H1 (cell line): ENCODE data around the gene MROH7. TPM values are rescaled to one million over a fixed set of nuclear protein-coding genes. Genes with fewer than 3 reads are reported as not detected.

ENCODE experiments used
- CREB1 ChIP-seq: IDR thresholded peaks from 2 replicates; pipeline ENCODE4 v1.6.1; 2012; ENCODE audit warnings: inconsistent platforms
- RAD21 ChIP-seq, 2 experiments: IDR thresholded peaks in 1 of 2; conservative IDR thresholded peaks in 1 of 2; 2 replicates each; pipeline ENCODE4 v1.6.1; 2011; ENCODE audit warnings: low read depth in 2 of 2, low read length in 2 of 2, improper control_type of control experiment in 1 of 2, inconsistent platforms in 1 of 2, mild to moderate bottlenecking in 1 of 2, moderate library complexity in 1 of 2
- SAP30 ChIP-seq: fragments of 300-600 bp; sonication (generic); IDR thresholded peaks from 2 replicates; pipeline ENCODE4 v1.7.1; 2012; ENCODE audit warnings: low read length, moderate library complexity, mild to moderate bottlenecking, inconsistent platforms; ENCODE audit not compliant: insufficient read depth, insufficient replicate concordance
- SP1 ChIP-seq: IDR thresholded peaks from 2 replicates; pipeline ENCODE4 v1.6.1; 2011; ENCODE audit warnings: low read depth, low read length
- TAF1 ChIP-seq: IDR thresholded peaks from 2 replicates; pipeline ENCODE4 v1.6.1; 2011; ENCODE audit warnings: mild to moderate bottlenecking, low read depth, low read length
- TCF12 ChIP-seq: IDR thresholded peaks from 2 replicates; pipeline ENCODE4 v1.6.1; 2011; ENCODE audit warnings: low read depth, mild to moderate bottlenecking, low read length
- polyA plus RNA-seq, 7 experiments: library from polyadenylated mRNA; depleted of rRNA in 3 of 7; stranded (reverse) in 5 of 7; unstranded in 2 of 7; fragments of >200 nt in 5 of 7; fragments of 200-250 nt in 2 of 7; gene quantifications; 1 replicate in 5 of 7; 2 replicates in 1 of 7; 4 replicates in 1 of 7; pipeline versions ENCODE4 v1.2.1 to v1.2.3, GENCODE V29; 2011 to 2013; ENCODE audit warnings: missing spikeins in 2 of 7, mixed read lengths in 2 of 7
- total RNA-seq: library from RNA; stranded (reverse); fragmentation: NEBNext Ultra II Directional; extraction: Animal tissue kit (Norgen Biotek cat#: 25700); gene quantifications from 2 replicates; pipeline ENCODE4 v1.2.1, GENCODE V29; 2021
- TF ChIP-seq, protein P1 (sequence below): IDR thresholded peaks from 2 replicates; pipeline ENCODE4 v1.6.1; 2012; ENCODE audit warnings: inconsistent platforms
- TF ChIP-seq, protein P2 (sequence below): IDR thresholded peaks from 2 replicates; pipeline ENCODE4 v1.6.1; 2011; ENCODE audit warnings: low read length, improper control_type of control experiment

Gene MROH7
- total and polyA plus RNA-seq, 2 of the 8 experiments (the other 6 are each of a cell fraction or from before 2014, with no cell fraction given), result 0.07 to 0.20 TPM

DNA sequence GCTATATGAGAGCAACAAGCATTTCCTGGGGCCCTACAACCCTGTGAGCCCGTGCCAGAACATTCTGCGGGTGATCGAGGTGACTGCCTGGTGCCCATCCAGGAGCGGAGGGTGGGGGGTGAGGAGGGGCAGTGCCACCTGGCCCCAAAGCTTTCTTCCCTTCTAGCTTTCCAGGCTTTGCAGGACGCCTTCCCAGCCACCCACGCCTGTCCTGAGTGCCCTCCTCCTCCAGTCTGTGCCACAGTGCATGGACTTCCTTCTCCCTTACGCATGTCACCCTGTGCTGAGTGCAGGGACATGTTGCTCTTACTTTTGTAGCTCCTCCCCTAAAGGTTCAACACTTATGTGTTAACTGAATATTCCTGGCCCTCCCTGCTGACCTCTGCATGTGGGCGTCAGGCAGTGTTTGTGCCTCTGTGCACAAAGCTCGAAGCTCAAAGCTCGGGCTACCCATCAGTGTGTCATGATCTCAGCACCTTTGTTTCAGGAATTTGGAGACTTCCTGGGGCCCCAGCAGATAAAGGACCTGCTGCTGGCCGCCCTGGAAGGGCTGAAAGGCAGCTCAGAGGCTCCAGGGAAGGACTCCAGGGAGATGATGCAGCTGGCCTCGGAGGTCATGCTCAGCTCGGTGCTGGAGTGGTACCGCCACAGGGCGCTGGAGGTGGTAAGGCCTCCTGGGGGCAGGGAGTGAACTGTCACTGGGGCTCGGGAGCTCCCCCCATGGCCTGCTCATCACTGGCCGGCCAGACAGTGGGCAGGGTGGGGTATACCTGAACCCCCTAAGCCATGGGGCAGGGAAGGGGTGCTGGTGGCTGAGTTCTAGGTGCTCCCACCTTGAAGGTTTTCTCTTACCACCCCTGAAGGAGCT is 37.4 kb downstream of the MROH7 start (continued):
- TF ChIP-seq, protein P1, sequence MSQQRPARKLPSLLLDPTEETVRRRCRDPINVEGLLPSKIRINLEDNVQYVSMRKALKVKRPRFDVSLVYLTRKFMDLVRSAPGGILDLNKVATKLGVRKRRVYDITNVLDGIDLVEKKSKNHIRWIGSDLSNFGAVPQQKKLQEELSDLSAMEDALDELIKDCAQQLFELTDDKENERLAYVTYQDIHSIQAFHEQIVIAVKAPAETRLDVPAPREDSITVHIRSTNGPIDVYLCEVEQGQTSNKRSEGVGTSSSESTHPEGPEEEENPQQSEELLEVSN, result no peak
- TF ChIP-seq TCF12, result no peak
- TF ChIP-seq, protein P2, sequence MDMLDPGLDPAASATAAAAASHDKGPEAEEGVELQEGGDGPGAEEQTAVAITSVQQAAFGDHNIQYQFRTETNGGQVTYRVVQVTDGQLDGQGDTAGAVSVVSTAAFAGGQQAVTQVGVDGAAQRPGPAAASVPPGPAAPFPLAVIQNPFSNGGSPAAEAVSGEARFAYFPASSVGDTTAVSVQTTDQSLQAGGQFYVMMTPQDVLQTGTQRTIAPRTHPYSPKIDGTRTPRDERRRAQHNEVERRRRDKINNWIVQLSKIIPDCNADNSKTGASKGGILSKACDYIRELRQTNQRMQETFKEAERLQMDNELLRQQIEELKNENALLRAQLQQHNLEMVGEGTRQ, result no peak
- TF ChIP-seq SP1, result no peak
- no peak for TF ChIP-seq TAF1
- no peak for TF ChIP-seq RAD21 (IDR thresholded peaks at IDR 0.05 in 1 of 2, conservative IDR thresholded peaks at IDR 0.05 in 1 of 2; ENCODE audit: low read depth in 2 of 2, low read length in 2 of 2)
- TF ChIP-seq SAP30, result no peak
- TF ChIP-seq CREB1, result no peak
